H9 (cell line): ENCODE results near the gene DPYSL3. TPM values are rescaled to one million over a fixed set of nuclear protein-coding genes. Genes with fewer than 3 reads are reported as not detected.
A peak's percentile ranks its signal among the peaks of the same experiment; 100 is the strongest.

ENCODE experiments used
- DNase-seq: peaks from one replicate; pipeline ENCODE4 v3.0.0-alpha.2; 2017
- H2AFZ ChIP-seq: one replicate; pipeline ENCODE4 v1.6.1; 2013; ENCODE audit warnings: mild to moderate bottlenecking, low read length, control low read depth, moderate library complexity
- H2AK5ac ChIP-seq: 2 replicates; pipeline ENCODE4 v1.6.1; 2013; ENCODE audit warnings: low read length, control low read depth, mixed read lengths; ENCODE audit not compliant: insufficient read length
- H2BK120ac ChIP-seq: one replicate; pipeline ENCODE4 v1.6.1; 2013; ENCODE audit warnings: low read depth, mild to moderate bottlenecking, low read length, control low read depth, inconsistent platforms; ENCODE audit not compliant: poor library complexity, severe bottlenecking
- H2BK12ac ChIP-seq: 2 replicates; pipeline ENCODE4 v1.6.1; 2013; ENCODE audit warnings: low read length, control low read depth, mixed read lengths, low read depth; ENCODE audit not compliant: insufficient read length
- H2BK15ac ChIP-seq: 2 replicates; pipeline ENCODE4 v1.6.1; 2013; ENCODE audit warnings: low read depth, low read length, control low read depth
- H2BK20ac ChIP-seq: one replicate; pipeline ENCODE4 v1.6.1; 2013; ENCODE audit warnings: low read depth, mild to moderate bottlenecking, low read length, control low read depth, inconsistent platforms; ENCODE audit not compliant: poor library complexity, severe bottlenecking
- H2BK5ac ChIP-seq: 2 replicates; pipeline ENCODE4 v1.6.1; 2013; ENCODE audit warnings: low read length, control low read depth, mixed read lengths; ENCODE audit not compliant: insufficient read length
- H3K14ac ChIP-seq: 2 replicates; pipeline ENCODE4 v1.6.1; 2013; ENCODE audit warnings: low read length, control low read depth; ENCODE audit not compliant: insufficient read depth
- H3K18ac ChIP-seq: 2 replicates; pipeline ENCODE4 v1.6.1; 2013; ENCODE audit warnings: low read depth, mild to moderate bottlenecking, mixed read lengths, low read length, control low read depth; ENCODE audit not compliant: insufficient read length
- H3K23ac ChIP-seq: 2 replicates; pipeline ENCODE4 v1.6.1; 2013; ENCODE audit warnings: low read length, control low read depth, mixed read lengths, low read depth; ENCODE audit not compliant: insufficient read length
- H3K23me2 ChIP-seq: 2 replicates; pipeline ENCODE4 v1.6.1; 2013; ENCODE audit warnings: low read depth, mild to moderate bottlenecking, mixed read lengths, low read length, control low read depth; ENCODE audit not compliant: insufficient read length, poor library complexity, severe bottlenecking
- H3K27ac ChIP-seq: 2 replicates; pipeline ENCODE4 v1.5.1; 2013; ENCODE audit warnings: low read length, control low read depth, mixed read lengths, low read depth; ENCODE audit not compliant: insufficient read length
- H3K27me3 ChIP-seq: 2 replicates; pipeline ENCODE4 v1.6.1; 2013; ENCODE audit warnings: low read length, control low read depth, inconsistent platforms; ENCODE audit not compliant: insufficient read depth
- H3K4ac ChIP-seq: 2 replicates; pipeline ENCODE4 v1.6.1; 2013; ENCODE audit warnings: low read depth, mild to moderate bottlenecking, control low read depth, inconsistent platforms, low read length, moderate library complexity
- H3K4me1 ChIP-seq: 2 replicates; pipeline ENCODE4 v1.6.1; 2013; ENCODE audit warnings: low read length, control low read depth, inconsistent platforms; ENCODE audit not compliant: insufficient read depth
- H3K4me2 ChIP-seq: 2 replicates; pipeline ENCODE4 v1.6.1; 2013; ENCODE audit warnings: low read length, control low read depth, mixed read lengths; ENCODE audit not compliant: insufficient read length, insufficient read depth
- H3K56ac ChIP-seq: 2 replicates; pipeline ENCODE4 v1.6.1; 2013; ENCODE audit warnings: low read depth, mild to moderate bottlenecking, mixed read lengths, low read length, control low read depth; ENCODE audit not compliant: insufficient read length
- H3K79me1 ChIP-seq: 2 replicates; pipeline ENCODE4 v1.6.1; 2013; ENCODE audit warnings: low read depth, mild to moderate bottlenecking, moderate library complexity, low read length, control low read depth, inconsistent platforms; ENCODE audit not compliant: insufficient read depth, poor library complexity, severe bottlenecking
- H3K79me2 ChIP-seq: 2 replicates; pipeline ENCODE4 v1.6.1; 2013; ENCODE audit warnings: low read length, control low read depth, inconsistent platforms; ENCODE audit not compliant: insufficient read depth
- H3K9ac ChIP-seq: 2 replicates; pipeline ENCODE4 v1.6.1; 2013; ENCODE audit warnings: low read length, control low read depth, mixed read lengths; ENCODE audit not compliant: insufficient read length; ENCODE audit errors: extremely low read depth
- H3K9me3 ChIP-seq: one replicate; pipeline ENCODE4 v1.6.1; 2013; ENCODE audit warnings: low read depth, low read length, inconsistent platforms; ENCODE audit not compliant: control insufficient read depth
- H3T11ph ChIP-seq: one replicate; pipeline ENCODE4 v1.6.1; 2013; ENCODE audit warnings: mild to moderate bottlenecking, low read length, control low read depth, inconsistent platforms
- H4K20me1 ChIP-seq: one replicate; pipeline ENCODE4 v1.6.1; 2013; ENCODE audit not compliant: control insufficient read depth, insufficient read length, insufficient read depth
- H4K5ac ChIP-seq: 2 replicates; pipeline ENCODE4 v1.6.1; 2013; ENCODE audit warnings: low read depth, mild to moderate bottlenecking, mixed read lengths, low read length, control low read depth; ENCODE audit not compliant: insufficient read length
- H4K8ac ChIP-seq: replicated peaks from 2 replicates; pipeline ENCODE4 v1.6.1; 2013; ENCODE audit warnings: low read length, control low read depth, mixed read lengths, low read depth; ENCODE audit not compliant: insufficient read length
- H4K91ac ChIP-seq: 2 replicates; pipeline ENCODE4 v1.6.1; 2013; ENCODE audit warnings: low read depth, mild to moderate bottlenecking, moderate library complexity, mixed read lengths, low read length, control low read depth; ENCODE audit not compliant: insufficient read length
- H3K27ac Mint-ChIP-seq, 3 experiments: 2 replicates in 2 of 3; 3 replicates in 1 of 3; pipeline ENCODE4 v1.8.0; 2020 to 2021; ENCODE audit warnings: mixed read lengths in 3 of 3, mild to moderate bottlenecking in 1 of 3, moderate library complexity in 1 of 3
- H3K27me3 Mint-ChIP-seq: 2 replicates; pipeline ENCODE4 v1.8.0; 2021; ENCODE audit warnings: low read depth, mild to moderate bottlenecking, moderate library complexity, mixed read lengths
- H3K36me3 Mint-ChIP-seq, 3 experiments: 2 replicates in 2 of 3; 3 replicates in 1 of 3; pipeline ENCODE4 v1.8.0; 2020 to 2021; ENCODE audit warnings: low read depth in 3 of 3, mixed read lengths in 3 of 3; ENCODE audit not compliant: insufficient read depth in 1 of 3
- H3K4me1 Mint-ChIP-seq, 2 experiments: 2 replicates each; pipeline ENCODE4 v1.8.0; 2020; ENCODE audit warnings: mixed read lengths in 2 of 2
- H3K4me3 Mint-ChIP-seq, 2 experiments: 2 replicates in 1 of 2; 3 replicates in 1 of 2; pipeline ENCODE4 v1.8.0; 2020 to 2021; ENCODE audit warnings: mild to moderate bottlenecking in 2 of 2, mixed read lengths in 2 of 2, moderate library complexity in 1 of 2
- H3K9me3 Mint-ChIP-seq, 2 experiments: 2 replicates in 1 of 2; 3 replicates in 1 of 2; pipeline ENCODE4 v1.8.0; 2020; ENCODE audit warnings: mild to moderate bottlenecking in 2 of 2, mixed read lengths in 2 of 2, moderate library complexity in 1 of 2
- CTCF ChIP-seq: fragments of 200-600 bp; sonication (generic); conservative IDR thresholded peaks from 3 replicates; pipeline ENCODE4 v1.8.0; 2021; ENCODE audit warnings: antibody characterized with exemption, mild to moderate bottlenecking
- WGBS: extraction: QIAGEN DNeasy Blood & Tissue Kit; methylation state at CpG from one replicate; pipeline ENCODE4 v1.1.7; 2013; ENCODE audit warnings: missing lambda C conversion rate, low lambda C conversion rate, mixed read lengths; ENCODE audit not compliant: insufficient read length; ENCODE audit errors: extremely low coverage; 5-methylcytosine and 5-hydroxymethylcytosine counted together
- total RNA-seq: library from RNA; stranded (reverse); gene quantifications from 2 replicates; pipeline ENCODE4 v1.2.1, GENCODE V29; 2021

The DPYSL3 gene
- total RNA-seq, 1 experiment from 2014 or later = 515 TPM

GRCh38 chr5:147454996-147455677 lies 54.7 kb downstream of the DPYSL3 start:
- no peak for TF ChIP-seq CTCF
- Mint-ChIP-seq H3K4me3 (peak overlapping the region; percentile 94 to 99), H3K36me3 (peaks cover 11 to 27% (median 25%) of the 10 kb centered on the region in 3 experiments), H3K4me1 (peaks cover 58 to 63% of the 10 kb centered on the region in 2 experiments), H3K27me3 (no peaks in the 10 kb centered on the region), H3K9me3 (peaks cover 0 to 2% of the 10 kb centered on the region in 2 experiments; a peak in 3 of 5 replicates), H3K27ac (peak overlapping the region; percentile 82 to 98 (median 95))
- Histone ChIP-seq H3K18ac (no peak overlapping the region), H2BK120ac (peak overlapping the region; percentile 42), H2BK5ac (no peak overlapping the region), H3K23ac (no peak overlapping the region), H3K27ac (peak overlapping the region; percentile 8), H2AFZ (no peak overlapping the region), H3K79me1 (no peaks in the 10 kb centered on the region), H3K14ac (no peak overlapping the region), H3K23me2 (peaks cover 29% of the 10 kb centered on the region), H4K20me1 (no peaks in the 10 kb centered on the region), H2BK20ac (no peak overlapping the region), H3K56ac (no peak overlapping the region), H3K4me2 (peak overlapping the region; percentile 93), H3K9ac (no peak overlapping the region), H2BK15ac (no peak overlapping the region), H4K5ac (no peak overlapping the region), H3K4me1 (peaks cover 23% of the 10 kb centered on the region), H2AK5ac (no peak overlapping the region), H3K9me3 (no peaks in the 10 kb centered on the region), H3K4ac (no peak overlapping the region), H3K27me3 (no peaks in the 10 kb centered on the region), H4K91ac (no peak overlapping the region), H4K8ac (no peak overlapping the region), H3K79me2 (peaks cover 20% of the 10 kb centered on the region; the same call in 1 of the 2 replicates), H3T11ph (no peak overlapping the region), H2BK12ac (no peak overlapping the region)
- DNase-seq = no peak
- WGBS = no CpG with 5 or more reads among the region's 10 CpGs
